SIG-M5 treated with dmso at 0.1 percent for 504 hours (cell line): ENCODE results near the gene PAX5.

ENCODE experiments used
- DNase-seq: peaks from one replicate; lab custom pipeline; 2025; ENCODE audit not compliant: unreplicated experiment; lab: John Stamatoyannopoulos, UW

The PAX5 gene

GRCh38 chr9:36962691-36963090 lies 71.4 kb downstream of the PAX5 start:
- DNase-seq = no peak

GRCh38 chr9:36961561-36962325 lies 72.3 kb downstream of the PAX5 start:
- no peak for DNase-seq

DNA sequence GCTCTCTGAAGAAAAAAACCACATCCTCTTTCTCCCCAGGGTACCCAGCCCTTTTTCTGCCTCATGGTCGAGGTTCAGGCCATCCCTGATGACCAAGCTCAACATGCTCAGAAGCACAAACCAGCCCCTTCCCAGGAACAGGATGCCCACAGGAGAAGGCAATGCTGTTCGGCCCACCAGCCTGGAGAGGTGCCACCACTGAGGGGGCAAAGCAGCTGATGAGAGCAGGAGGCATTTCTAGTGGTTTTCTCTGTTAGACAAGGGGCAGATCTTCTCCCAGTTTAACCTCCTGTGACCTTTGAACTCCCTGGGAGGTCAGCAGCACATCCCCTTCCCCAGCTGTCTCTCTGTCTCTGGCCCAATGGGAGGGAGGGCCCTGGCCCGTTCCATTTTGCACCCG lies 73.0 kb downstream of the PAX5 start:
- no peak for DNase-seq

- DNase-seq = no peak
Measured at GRCh38 chr9:36960575-36960955, 73.5 kb downstream of the PAX5 start.

DNA sequence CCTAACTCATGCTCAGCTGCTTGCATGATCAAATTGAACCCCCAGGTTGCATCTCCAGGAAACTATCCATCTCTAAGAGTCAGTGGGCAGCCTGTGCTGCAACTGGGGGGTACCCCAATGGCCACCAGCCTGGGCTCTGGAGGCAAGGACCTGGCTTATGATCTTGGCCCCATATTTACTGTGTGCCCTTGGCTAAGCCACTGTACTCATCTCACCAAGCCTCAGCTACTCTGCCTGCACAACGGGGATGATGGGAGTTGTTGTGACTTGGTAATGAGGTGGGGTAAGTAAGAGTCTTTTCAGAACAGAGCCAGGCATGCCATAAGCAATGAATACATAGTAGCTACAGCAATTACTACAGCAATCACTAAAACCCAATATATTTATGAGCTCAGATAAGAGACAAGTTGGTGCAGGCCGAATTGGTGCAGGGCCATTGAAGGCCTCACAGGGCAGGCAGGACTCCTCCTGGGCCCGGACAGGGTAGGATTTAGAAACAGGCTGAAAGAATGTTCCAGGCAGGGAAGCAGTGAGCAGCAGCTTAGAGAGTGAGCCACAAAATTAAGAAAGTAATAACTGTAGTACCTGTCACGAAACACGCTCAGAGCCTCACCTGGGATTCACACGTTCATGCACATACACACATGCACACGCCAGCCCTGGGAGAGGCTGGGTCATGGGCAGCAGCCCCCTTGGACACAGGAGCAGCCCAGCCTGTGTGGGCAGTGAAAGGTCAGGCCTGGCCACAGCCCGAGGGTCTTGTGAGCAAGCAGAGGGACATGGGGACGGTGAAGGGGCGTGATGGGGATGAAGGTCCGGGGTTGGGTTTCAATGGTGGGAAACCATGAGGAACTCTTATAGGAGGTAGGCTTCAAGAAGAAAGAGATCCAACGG lies 74.1 kb downstream of the PAX5 start:
- DNase-seq = no peak

- DNase-seq = no peak
Measured at GRCh38 chr9:36956908-36957307, 77.2 kb downstream of the PAX5 start.

GRCh38 chr9:36950389-36950788 lies 83.7 kb downstream of the PAX5 start:
- no peak for DNase-seq

GRCh38 chr9:36949466-36949865 lies 84.6 kb downstream of the PAX5 start:
- DNase-seq = no peak

DNA sequence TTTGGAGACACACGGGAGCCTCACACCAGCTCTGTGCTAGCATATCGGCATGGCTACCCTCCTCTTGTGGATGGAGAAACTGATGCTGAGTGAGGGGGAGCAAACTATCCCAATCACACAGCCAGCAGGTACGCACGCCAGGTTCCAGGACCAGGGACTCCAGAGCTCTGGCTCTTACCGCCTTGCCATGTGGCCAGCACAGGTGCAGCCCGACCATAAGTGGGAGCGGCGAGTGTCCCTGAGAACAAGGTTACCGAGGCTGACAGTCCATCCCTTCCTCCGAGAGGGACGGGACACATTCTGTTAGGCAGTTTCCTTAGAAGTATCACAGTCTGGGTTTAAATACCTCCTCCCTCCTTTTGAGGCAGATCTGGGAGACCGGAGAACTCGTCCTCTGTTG lies 86.0 kb downstream of the PAX5 start:
- DNase-seq = no peak

- no peak for DNase-seq
Measured at GRCh38 chr9:36946653-36947052, 87.4 kb downstream of the PAX5 start.

DNA sequence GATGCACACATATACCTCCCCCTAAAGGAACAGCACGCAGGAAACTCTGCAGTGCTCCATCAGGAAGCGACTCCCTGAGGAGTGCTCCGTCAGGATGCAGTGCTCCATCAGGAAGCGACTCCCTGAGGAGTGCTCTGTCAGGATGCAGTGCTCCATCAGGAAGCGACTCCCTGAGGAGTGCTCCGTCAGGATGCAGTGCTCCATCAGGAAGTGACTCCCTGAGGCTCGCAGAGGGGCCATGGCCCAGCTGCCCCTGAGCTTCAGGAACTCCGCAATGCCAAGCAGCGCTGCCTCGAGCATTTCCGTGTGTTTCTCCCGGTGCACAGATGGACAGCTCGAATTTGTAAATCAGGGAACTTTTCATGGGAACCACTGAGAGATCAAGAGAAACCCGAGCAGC lies 88.1 kb downstream of the PAX5 start:
- DNase-seq = no peak

DNA sequence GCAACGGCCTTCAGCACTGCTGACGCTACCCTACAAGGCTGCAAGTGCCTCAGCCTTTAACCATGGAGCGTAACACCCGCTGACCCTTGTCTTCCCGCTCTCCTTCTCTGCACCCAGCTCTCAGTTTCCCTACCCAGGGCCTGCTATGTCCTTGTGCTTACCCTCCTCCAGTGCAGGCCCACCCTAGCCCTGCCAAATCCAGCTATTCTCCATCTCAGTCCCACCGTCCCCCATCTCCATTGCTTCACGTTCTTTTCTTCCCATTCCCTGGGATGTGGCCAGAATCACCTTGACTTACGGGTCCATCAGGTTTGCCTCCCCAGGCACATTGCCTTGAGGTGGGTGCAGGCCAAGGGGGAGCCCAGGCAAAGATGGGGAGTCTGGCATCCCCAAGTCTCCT lies 91.2 kb downstream of the PAX5 start:
- no peak for DNase-seq

DNA sequence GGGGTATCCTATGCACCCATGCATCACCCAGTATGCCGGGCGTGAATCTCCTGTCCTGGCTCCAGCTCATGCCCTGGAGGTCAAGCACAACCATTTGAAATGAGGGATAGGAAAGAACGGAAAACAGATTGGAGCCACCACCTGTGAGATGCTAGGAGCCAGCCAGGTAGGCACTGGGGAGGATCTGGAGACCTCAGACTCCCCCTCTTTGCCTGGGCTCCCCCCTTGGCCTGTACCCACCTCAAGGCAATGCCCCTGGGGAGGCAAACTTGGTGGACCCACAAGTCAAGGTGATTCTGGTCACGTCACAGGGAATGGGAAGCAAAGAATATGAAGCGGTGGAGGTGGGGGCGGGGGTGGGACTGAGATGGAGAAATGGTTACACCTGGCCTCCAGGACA lies 92.6 kb downstream of the PAX5 start:
- DNase-seq = no peak

DNA sequence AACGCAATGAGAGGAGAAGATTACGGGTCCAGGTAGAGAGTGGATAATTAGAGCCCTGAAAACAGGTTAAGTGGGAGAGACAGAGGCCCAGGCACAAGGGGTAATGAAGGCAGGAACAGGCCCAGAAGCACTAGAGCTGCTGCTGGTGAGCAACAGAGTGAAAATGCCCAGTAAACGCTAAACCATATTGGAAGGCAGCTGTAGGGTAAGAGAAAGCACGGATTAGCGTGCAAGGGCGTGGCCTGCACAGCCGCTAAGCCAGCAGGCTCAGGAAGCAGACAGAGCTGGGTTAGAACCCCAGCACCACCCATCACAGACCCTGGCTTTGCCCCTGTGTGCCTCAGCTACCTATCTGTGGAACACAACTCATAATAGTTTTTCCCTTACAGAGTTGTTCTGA lies 93.2 kb downstream of the PAX5 start:
- DNase-seq = no peak

- no peak for DNase-seq
Measured at GRCh38 chr9:36940500-36940853, 93.6 kb downstream of the PAX5 start.

GRCh38 chr9:36939655-36940499 lies 94.2 kb downstream of the PAX5 start:
- no peak for DNase-seq

- no peak for DNase-seq
Measured at GRCh38 chr9:36939214-36939613, 94.9 kb downstream of the PAX5 start.

GRCh38 chr9:36938617-36939016 lies 95.5 kb downstream of the PAX5 start:
- DNase-seq = no peak

DNA sequence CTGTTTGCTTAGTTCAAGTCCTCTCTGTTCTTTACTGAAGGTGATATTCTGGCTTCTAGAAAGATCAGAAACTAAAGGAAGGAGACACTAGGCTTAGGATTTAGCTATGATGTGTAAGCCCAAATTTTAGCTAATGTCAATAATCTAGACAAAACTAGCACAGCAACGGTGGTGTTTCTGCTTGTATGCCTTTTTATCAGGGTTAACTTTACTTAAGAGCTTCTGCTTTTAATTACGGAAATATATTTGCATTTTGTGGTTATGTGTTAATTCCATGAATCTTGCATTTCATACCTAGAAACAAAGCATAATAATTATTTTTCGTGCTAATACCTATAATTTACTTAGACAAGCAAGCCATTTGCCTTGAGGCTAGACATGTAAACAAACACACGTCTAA lies 96.1 kb downstream of the PAX5 start:
- no peak for DNase-seq

DNA sequence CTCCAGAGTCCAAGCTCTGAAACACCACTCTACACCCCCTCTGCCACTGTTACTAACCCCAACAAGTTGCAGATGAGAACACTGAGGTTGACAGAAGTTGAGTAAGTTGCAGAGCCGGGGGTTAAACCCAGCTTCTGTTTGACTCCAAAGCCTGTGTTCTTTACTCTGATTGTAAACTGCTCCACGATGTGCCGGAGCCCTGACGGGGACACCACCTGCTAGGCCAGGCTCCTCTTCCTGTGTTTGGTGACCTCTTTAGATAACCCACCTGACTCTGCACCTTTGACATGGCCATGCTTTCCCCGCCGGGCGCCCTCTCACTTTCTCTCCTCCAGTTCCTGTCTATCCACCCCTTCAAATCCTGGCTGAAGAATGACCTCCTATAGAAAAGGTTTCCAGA lies 96.7 kb downstream of the PAX5 start:
- DNase-seq = no peak

GRCh38 chr9:36936498-36936831 lies 97.6 kb downstream of the PAX5 start:
- DNase-seq = no peak
